Astrocyte of the cerebellum (primary cell): ENCODE data around the gene AQP12A.

Experiments used
- DNase-seq: peaks from one replicate; pipeline ENCODE4 v3.0.0-alpha.2; 2011; ENCODE audit warnings: low read depth
- H3K4me3 ChIP-seq: 2 replicates; pipeline ENCODE4 v1.5.1; 2011; ENCODE audit warnings: mild to moderate bottlenecking, low read depth, low read length, moderate library complexity
- in situ Hi-C: cut with HindIII; loops from 2 replicates; pipeline ENCODE4 v1.10.0; 2017; ENCODE audit warnings: low sequenced_read_pairs
- TF ChIP-seq, protein P1 (sequence below): IDR thresholded peaks from 2 replicates; pipeline ENCODE4 v1.5.1; 2012; ENCODE audit warnings: low read length, low read depth, moderate library complexity, mild to moderate bottlenecking; ENCODE audit errors: missing control alignments

AQP12A gene

DNA sequence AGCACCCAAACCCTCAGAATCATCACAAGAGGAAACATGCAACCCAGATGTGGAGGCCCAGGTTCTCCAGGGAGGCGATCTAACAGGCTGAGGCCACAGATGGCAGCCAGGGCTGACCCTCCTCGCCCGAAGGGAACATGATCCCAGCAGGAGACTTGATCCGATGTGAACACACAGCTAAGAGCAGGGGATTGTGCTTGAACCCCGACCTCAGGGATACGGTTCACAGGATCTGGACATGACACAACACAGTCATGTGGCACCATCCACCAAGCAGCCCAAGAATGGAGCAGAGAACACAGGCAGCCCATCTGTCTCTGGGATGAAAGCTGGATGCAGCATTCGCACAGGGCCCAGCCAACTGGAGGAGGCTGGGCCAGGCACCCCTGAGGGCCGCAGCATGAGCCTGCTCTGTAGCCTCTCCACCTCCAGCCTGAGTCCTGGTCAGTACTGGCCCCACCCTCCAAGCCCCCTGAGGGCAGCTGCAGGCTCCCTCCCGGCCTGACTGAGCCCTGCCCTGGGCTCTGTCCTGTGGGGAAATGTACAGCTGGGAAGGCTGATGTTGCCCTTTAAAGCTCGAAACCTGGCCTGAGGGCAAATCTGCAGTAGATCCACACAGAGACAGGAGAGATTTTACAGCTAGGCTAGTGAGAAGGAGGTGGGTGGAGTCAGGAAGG, 39.0 kb downstream of the AQP12A start:
- TF ChIP-seq, protein P1, sequence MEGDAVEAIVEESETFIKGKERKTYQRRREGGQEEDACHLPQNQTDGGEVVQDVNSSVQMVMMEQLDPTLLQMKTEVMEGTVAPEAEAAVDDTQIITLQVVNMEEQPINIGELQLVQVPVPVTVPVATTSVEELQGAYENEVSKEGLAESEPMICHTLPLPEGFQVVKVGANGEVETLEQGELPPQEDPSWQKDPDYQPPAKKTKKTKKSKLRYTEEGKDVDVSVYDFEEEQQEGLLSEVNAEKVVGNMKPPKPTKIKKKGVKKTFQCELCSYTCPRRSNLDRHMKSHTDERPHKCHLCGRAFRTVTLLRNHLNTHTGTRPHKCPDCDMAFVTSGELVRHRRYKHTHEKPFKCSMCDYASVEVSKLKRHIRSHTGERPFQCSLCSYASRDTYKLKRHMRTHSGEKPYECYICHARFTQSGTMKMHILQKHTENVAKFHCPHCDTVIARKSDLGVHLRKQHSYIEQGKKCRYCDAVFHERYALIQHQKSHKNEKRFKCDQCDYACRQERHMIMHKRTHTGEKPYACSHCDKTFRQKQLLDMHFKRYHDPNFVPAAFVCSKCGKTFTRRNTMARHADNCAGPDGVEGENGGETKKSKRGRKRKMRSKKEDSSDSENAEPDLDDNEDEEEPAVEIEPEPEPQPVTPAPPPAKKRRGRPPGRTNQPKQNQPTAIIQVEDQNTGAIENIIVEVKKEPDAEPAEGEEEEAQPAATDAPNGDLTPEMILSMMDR, result no peak
- in situ Hi-C loops, result no loop called here
- no peak for DNase-seq
- no peak overlapping the region for H3K4me3 ChIP-seq

DNA sequence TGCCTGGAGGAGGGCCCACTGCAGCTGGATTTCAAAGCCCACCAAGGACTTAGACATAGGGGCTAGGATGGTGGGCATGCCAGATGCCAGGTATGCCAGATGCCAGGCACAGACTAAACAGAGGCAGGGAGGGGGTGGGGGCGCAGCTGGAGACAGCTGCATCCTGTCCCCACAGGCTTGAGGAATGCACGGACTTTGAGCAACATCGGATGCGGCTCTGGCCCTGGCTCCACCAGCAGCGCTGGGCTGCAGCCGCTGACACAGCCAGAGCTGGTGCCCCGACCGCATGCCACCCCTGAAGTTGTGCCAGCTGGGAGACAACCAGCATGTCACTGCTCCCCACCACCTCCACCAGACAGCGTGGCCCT, 39.5 kb downstream of the AQP12A start:
- in situ Hi-C loops, result no loop called here
- TF ChIP-seq, protein P1, result no peak
- no peak overlapping the region for H3K4me3 ChIP-seq

DNA sequence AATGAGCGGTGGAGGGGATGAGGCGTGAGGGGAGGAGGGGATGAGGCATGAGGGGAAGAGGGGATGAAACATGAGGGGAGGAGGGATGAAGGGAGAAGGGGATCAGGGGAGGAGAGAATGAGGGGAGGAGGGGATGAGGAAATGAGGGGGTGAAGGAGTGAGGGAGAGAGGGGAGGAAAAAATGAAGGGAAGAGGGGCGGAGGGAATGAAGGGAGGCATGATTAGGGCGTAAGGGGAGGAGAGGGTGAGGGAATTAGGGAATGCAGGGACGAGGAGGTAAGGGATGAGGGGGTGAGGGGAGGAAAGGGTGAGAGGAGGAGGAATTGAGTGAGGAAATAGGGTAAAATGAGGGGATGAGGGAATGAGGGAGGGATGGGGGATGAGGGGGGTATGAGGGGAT, 40.5 kb downstream of the AQP12A start:
- in situ Hi-C loops, result no loop called here
- no peak for DNase-seq
- TF ChIP-seq, protein P1, result no peak
- H3K4me3 ChIP-seq, result no peak overlapping the region

More for the DNA sequence above, 39.5 kb downstream of the AQP12A start:
- DNase-seq, result no peak

DNA sequence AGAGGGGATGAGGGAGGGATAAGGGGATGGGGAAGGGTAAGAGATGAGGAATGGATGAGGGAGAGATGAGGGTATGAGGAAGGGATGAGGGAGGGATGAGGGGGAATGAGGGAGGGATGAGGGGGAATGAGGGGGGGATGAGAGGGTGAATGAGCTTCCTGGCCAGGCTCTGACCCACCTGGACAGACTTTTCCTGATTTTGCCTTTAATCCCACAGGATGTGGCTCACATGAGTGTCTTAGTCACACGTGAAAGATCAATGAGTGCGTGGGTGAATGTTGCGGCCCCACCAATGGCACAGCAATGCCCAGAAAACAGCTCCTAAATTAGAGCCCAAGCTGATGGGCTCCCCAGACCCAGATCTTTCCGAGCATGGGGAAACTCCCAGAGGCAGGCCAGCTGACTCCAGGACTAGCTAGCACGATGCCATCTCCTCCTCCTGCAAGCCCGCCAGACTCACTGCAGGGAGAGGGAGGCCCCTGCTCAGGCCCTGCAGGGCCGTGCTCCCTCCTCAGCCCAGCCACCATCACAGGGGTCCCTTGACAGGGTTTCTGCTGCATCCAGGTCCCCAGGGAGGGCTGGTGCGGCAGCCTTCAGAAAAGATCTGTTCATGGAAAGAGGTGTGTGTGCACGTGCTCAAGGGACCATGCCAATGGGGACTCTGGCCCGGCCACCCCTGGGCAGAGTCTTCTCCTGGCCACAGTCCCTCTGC, 41.4 kb downstream of the AQP12A start:
- H3K4me3 ChIP-seq, result no peak overlapping the region
- no peak for DNase-seq
- TF ChIP-seq, protein P1, result no peak
- in situ Hi-C loops, result no loop called here

DNA sequence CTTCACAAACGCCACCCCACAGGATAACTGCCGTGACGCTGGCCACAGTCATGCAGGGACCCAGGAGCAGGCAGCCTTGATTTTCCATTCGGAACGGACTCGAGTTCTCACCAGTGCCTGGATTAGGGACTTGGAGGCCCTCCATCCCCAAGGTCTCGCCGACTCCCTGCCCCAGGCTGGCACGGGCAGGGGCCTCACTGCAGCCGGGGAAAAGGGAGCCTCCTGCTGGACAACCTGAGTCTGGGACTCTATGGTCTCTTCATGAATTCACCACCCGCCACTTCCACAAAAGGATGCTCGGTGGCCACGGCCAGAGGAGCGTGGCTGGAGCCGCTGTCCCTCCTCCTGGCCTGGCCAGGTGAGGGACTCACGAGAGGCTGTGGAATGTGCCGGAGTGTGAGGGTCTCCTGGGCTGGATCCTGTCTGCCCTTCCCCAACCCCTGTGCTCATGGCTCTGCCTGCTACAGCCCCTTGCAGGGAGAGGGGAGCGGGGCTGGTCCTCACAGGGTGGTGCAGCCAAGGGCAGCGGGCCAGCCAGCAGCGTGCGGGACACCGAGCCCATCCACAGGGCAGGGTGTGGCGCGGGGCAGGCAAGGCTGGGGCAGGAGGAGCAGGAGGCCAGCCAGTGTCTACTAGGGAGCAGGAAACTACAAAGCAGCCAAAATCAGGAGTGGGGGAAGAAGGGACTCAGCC, 42.3 kb downstream of the AQP12A start:
- TF ChIP-seq, protein P1, result peak; percentile 12
- H3K4me3 ChIP-seq, result no peak overlapping the region
- in situ Hi-C loops, result no loop called here
- no peak for DNase-seq

DNA sequence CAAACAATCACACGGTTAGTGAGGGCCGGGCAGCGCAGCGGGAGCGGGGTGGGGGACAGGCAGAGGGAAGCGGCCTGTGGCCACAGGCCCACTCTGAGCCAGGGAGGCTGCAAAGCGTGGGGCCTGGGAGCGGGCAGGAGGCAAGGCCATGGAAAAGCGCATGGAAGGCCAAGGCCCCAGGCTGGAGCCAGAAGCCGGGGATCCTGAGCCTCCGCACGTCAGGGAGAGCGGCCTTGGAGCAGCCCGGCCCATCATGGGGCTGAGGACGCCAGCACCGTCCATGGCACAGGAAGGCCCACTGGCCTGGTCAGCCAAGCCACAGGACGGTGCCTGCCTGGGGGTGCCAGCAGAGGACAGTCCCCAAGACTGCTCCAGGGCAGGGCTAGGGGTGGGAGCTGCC, 43.1 kb downstream of the AQP12A start:
- in situ Hi-C loops, result loop anchor here (5.0 kb wide), 1 partner anchor 63 kb away; no protein-coding TSS in a partner anchor
- TF ChIP-seq, protein P1, result no peak
- DNase-seq, result no peak
- no peak overlapping the region for H3K4me3 ChIP-seq
